Activated T-helper 2 cell treated with anti-CD3 and anti-CD28 coated beads, Interferon-gamma antibody, Interleukin-2, Interleukin-4, amounts not matched to agents 10 μg/mL and 5 μg/mL and 100 μg/mL, durations not matched to agents 14 hours and 24 hours and 36 hours (primary cell): ENCODE measurements around the gene KIF26B. TPM values are rescaled to one million over a fixed set of nuclear protein-coding genes. Genes with fewer than 3 reads are reported as not detected.

Experiments used
- DNase-seq: peaks from one replicate; pipeline ENCODE4 v3.0.0; 2021; ENCODE audit warnings: low spot score
- H3K27ac Mint-ChIP-seq: one replicate; pipeline ENCODE4 v1.8.0; 2021; ENCODE audit warnings: mixed read lengths
- H3K27me3 Mint-ChIP-seq: one replicate; pipeline ENCODE4 v1.8.0; 2021; ENCODE audit warnings: low read depth, mixed read lengths
- H3K36me3 Mint-ChIP-seq: one replicate; pipeline ENCODE4 v1.8.0; 2021; ENCODE audit warnings: low read depth, mixed read lengths
- H3K4me1 Mint-ChIP-seq: one replicate; pipeline ENCODE4 v1.8.0; 2021; ENCODE audit warnings: low read depth, mixed read lengths
- H3K4me3 Mint-ChIP-seq: one replicate; pipeline ENCODE4 v1.8.0; 2021; ENCODE audit warnings: low read depth, mild to moderate bottlenecking, moderate library complexity, mixed read lengths
- H3K9me3 Mint-ChIP-seq: one replicate; pipeline ENCODE4 v1.8.0; 2021; ENCODE audit warnings: mixed read lengths
- intact Hi-C: fragments of 100-400 bp; cut with micrococcal nuclease; formaldehyde crosslinking; loops from one replicate; pipeline ENCODE4 v1.15.1; 2023
- total RNA-seq: library from RNA; stranded (reverse); gene quantifications from 2 replicates; pipeline ENCODE4 v1.2.3, GENCODE V29; 2022

KIF26B gene
- total RNA-seq, 1 donor from 2014 or later = 0.37 TPM

GRCh38 chr1:245566134-245566533, 411.3 kb downstream of the KIF26B start:
- Mint-ChIP-seq H3K36me3 (no peaks in the 10 kb centered on the region), H3K4me1 (no peaks in the 10 kb centered on the region), H3K27me3 (no peaks in the 10 kb centered on the region), H3K9me3 (no peaks in the 10 kb centered on the region), H3K4me3 (no peak overlapping the region), H3K27ac (no peak overlapping the region)
- DNase-seq = no peak
- intact Hi-C loops = no loop called here

GRCh38 chr1:245566952-245567351, 412.2 kb downstream of the KIF26B start:
- Mint-ChIP-seq H3K4me3 (no peak overlapping the region), H3K9me3 (no peaks in the 10 kb centered on the region), H3K4me1 (no peaks in the 10 kb centered on the region), H3K27ac (no peak overlapping the region), H3K36me3 (no peaks in the 10 kb centered on the region), H3K27me3 (no peaks in the 10 kb centered on the region)
- intact Hi-C loops = no loop called here
- DNase-seq = no peak

GRCh38 chr1:245571815-245572294, 417.1 kb downstream of the KIF26B start:
- Mint-ChIP-seq H3K27me3 (no peaks in the 10 kb centered on the region), H3K27ac (no peak overlapping the region), H3K4me3 (no peak overlapping the region), H3K9me3 (no peaks in the 10 kb centered on the region), H3K36me3 (no peaks in the 10 kb centered on the region), H3K4me1 (no peaks in the 10 kb centered on the region)
- intact Hi-C loops = no loop called here
- no peak for DNase-seq

- H3K36me3 Mint-ChIP-seq = no peaks in the 10 kb centered on the region
- DNase-seq = no peak
- no peak overlapping the region for H3K4me3 Mint-ChIP-seq
- no peaks in the 10 kb centered on the region for H3K4me1 Mint-ChIP-seq
- intact Hi-C loops = no loop called here
- no peaks in the 10 kb centered on the region for H3K27me3 Mint-ChIP-seq
- no peaks in the 10 kb centered on the region for H3K9me3 Mint-ChIP-seq
- no peak overlapping the region for H3K27ac Mint-ChIP-seq
Measured at GRCh38 chr1:245572709-245573108, 417.9 kb downstream of the KIF26B start.

- Mint-ChIP-seq H3K4me3 (no peak overlapping the region), H3K36me3 (no peaks in the 10 kb centered on the region), H3K4me1 (no peaks in the 10 kb centered on the region), H3K9me3 (no peaks in the 10 kb centered on the region), H3K27me3 (no peaks in the 10 kb centered on the region), H3K27ac (no peak overlapping the region)
- DNase-seq = no peak
- intact Hi-C loops = no loop called here
Measured at GRCh38 chr1:245575710-245576109, 420.9 kb downstream of the KIF26B start.

GRCh38 chr1:245576323-245576722, 421.5 kb downstream of the KIF26B start:
- no peaks in the 10 kb centered on the region for H3K36me3 Mint-ChIP-seq
- no peak overlapping the region for H3K4me3 Mint-ChIP-seq
- no peak for DNase-seq
- no peaks in the 10 kb centered on the region for H3K9me3 Mint-ChIP-seq
- H3K27me3 Mint-ChIP-seq = no peaks in the 10 kb centered on the region
- H3K27ac Mint-ChIP-seq = no peak overlapping the region
- H3K4me1 Mint-ChIP-seq = no peaks in the 10 kb centered on the region
- intact Hi-C loops = no loop called here

GRCh38 chr1:245577191-245578157, 422.7 kb downstream of the KIF26B start:
- Mint-ChIP-seq H3K4me3 (no peak overlapping the region), H3K27me3 (no peaks in the 10 kb centered on the region), H3K9me3 (no peaks in the 10 kb centered on the region), H3K27ac (no peak overlapping the region), H3K36me3 (no peaks in the 10 kb centered on the region), H3K4me1 (no peaks in the 10 kb centered on the region)
- intact Hi-C loops = no loop called here
- no peak for DNase-seq

- Mint-ChIP-seq H3K36me3 (no peaks in the 10 kb centered on the region), H3K4me3 (no peak overlapping the region), H3K27me3 (no peaks in the 10 kb centered on the region), H3K9me3 (no peaks in the 10 kb centered on the region), H3K4me1 (no peaks in the 10 kb centered on the region), H3K27ac (no peak overlapping the region)
- DNase-seq = no peak
- intact Hi-C loops = no loop called here
Measured at GRCh38 chr1:245578308-245578707, 423.5 kb downstream of the KIF26B start.

GRCh38 chr1:245578771-245579170, 424.0 kb downstream of the KIF26B start:
- H3K27ac Mint-ChIP-seq = no peak overlapping the region
- no peak for DNase-seq
- no peaks in the 10 kb centered on the region for H3K36me3 Mint-ChIP-seq
- H3K9me3 Mint-ChIP-seq = no peaks in the 10 kb centered on the region
- no peaks in the 10 kb centered on the region for H3K27me3 Mint-ChIP-seq
- H3K4me1 Mint-ChIP-seq = no peaks in the 10 kb centered on the region
- intact Hi-C loops = no loop called here
- no peak overlapping the region for H3K4me3 Mint-ChIP-seq

- H3K27me3 Mint-ChIP-seq = no peaks in the 10 kb centered on the region
- no peaks in the 10 kb centered on the region for H3K4me1 Mint-ChIP-seq
- no peak overlapping the region for H3K4me3 Mint-ChIP-seq
- H3K27ac Mint-ChIP-seq = no peak overlapping the region
- no peak for DNase-seq
- no peaks in the 10 kb centered on the region for H3K9me3 Mint-ChIP-seq
- H3K36me3 Mint-ChIP-seq = no peaks in the 10 kb centered on the region
- intact Hi-C loops = no loop called here
Measured at GRCh38 chr1:245579881-245580280, 425.1 kb downstream of the KIF26B start.

- Mint-ChIP-seq H3K27me3 (no peaks in the 10 kb centered on the region), H3K4me1 (no peaks in the 10 kb centered on the region), H3K36me3 (no peaks in the 10 kb centered on the region), H3K27ac (no peak overlapping the region), H3K4me3 (no peak overlapping the region), H3K9me3 (no peaks in the 10 kb centered on the region)
- no peak for DNase-seq
- intact Hi-C loops = no loop called here
Measured at GRCh38 chr1:245580651-245581050, 425.9 kb downstream of the KIF26B start.

- Mint-ChIP-seq H3K4me1 (no peaks in the 10 kb centered on the region), H3K27ac (no peak overlapping the region)
Measured at GRCh38 chr1:245582026-245582425, 427.2 kb downstream of the KIF26B start.

GRCh38 chr1:245583081-245583480, 428.3 kb downstream of the KIF26B start:
- H3K27me3 Mint-ChIP-seq = no peaks in the 10 kb centered on the region
- H3K4me3 Mint-ChIP-seq = no peak overlapping the region
- intact Hi-C loops = no loop called here
- H3K27ac Mint-ChIP-seq = no peak overlapping the region
- H3K4me1 Mint-ChIP-seq = no peaks in the 10 kb centered on the region
- H3K9me3 Mint-ChIP-seq = no peaks in the 10 kb centered on the region
- no peaks in the 10 kb centered on the region for H3K36me3 Mint-ChIP-seq
- DNase-seq = no peak

More at GRCh38 chr1:245582026-245582425, 427.2 kb downstream of the KIF26B start:
- H3K9me3 Mint-ChIP-seq = no peaks in the 10 kb centered on the region
- intact Hi-C loops = no loop called here
- H3K4me3 Mint-ChIP-seq = no peak overlapping the region
- no peaks in the 10 kb centered on the region for H3K27me3 Mint-ChIP-seq
- no peak for DNase-seq
- no peaks in the 10 kb centered on the region for H3K36me3 Mint-ChIP-seq
